Neuronal stem cell (in vitro differentiated cells): ENCODE data around the gene ZNF878.
"Not testable (repeated sequence)": the region's sequence is repeated elsewhere in the genome, so short reads cannot be mapped to it uniquely, and the experiment has no call there.

Experiments used
- DNase-seq: peaks from one replicate; pipeline ENCODE4 v3.0.0-alpha.2; 2013; ENCODE audit warnings: low spot score
- H2AFZ ChIP-seq: one replicate; pipeline ENCODE4 v1.6.1; 2013; ENCODE audit warnings: mild to moderate bottlenecking, low read length, inconsistent platforms
- H2AK5ac ChIP-seq: 2 replicates; pipeline ENCODE4 v1.6.1; 2013; ENCODE audit warnings: low read depth, mild to moderate bottlenecking, inconsistent platforms, low read length, moderate library complexity, mixed read lengths
- H2BK120ac ChIP-seq: 2 replicates; pipeline ENCODE4 v1.6.1; 2013; ENCODE audit warnings: low read depth, mild to moderate bottlenecking, inconsistent platforms, low read length, moderate library complexity, mixed read lengths
- H2BK12ac ChIP-seq: one replicate; pipeline ENCODE4 v1.6.1; 2013; ENCODE audit warnings: low read length, inconsistent platforms
- H2BK15ac ChIP-seq: 2 replicates; pipeline ENCODE4 v1.6.1; 2013; ENCODE audit warnings: mild to moderate bottlenecking, low read length, inconsistent platforms, mixed read lengths
- H2BK5ac ChIP-seq: one replicate; pipeline ENCODE4 v1.6.1; 2013; ENCODE audit warnings: inconsistent platforms, mild to moderate bottlenecking, low read length, moderate library complexity
- H3K14ac ChIP-seq: one replicate; pipeline ENCODE4 v1.6.1; 2013; ENCODE audit warnings: low read length, inconsistent platforms
- H3K18ac ChIP-seq: 2 replicates; pipeline ENCODE4 v1.6.1; 2013; ENCODE audit warnings: low read length, inconsistent platforms
- H3K23ac ChIP-seq: 2 replicates; pipeline ENCODE4 v1.6.1; 2013; ENCODE audit warnings: low read depth, mild to moderate bottlenecking, mixed read lengths, low read length, inconsistent platforms; ENCODE audit not compliant: poor library complexity
- H3K27ac ChIP-seq: replicated peaks from 3 replicates; pipeline ENCODE4 v1.5.1; 2013; ENCODE audit warnings: low read length, inconsistent platforms
- H3K27me3 ChIP-seq, 3 experiments: 2 replicates each; pipeline ENCODE4 v1.6.1; 2013; ENCODE audit warnings: low read length in 3 of 3, mild to moderate bottlenecking in 2 of 3, inconsistent platforms in 1 of 3, low read depth in 1 of 3, mixed read lengths in 1 of 3, moderate library complexity in 1 of 3; ENCODE audit not compliant: control insufficient read depth in 3 of 3, insufficient read depth in 3 of 3
- H3K36me3 ChIP-seq, 2 donors: replicated peaks in 1 of 2; 2 replicates each; pipeline ENCODE4 v1.6.1; 2013; ENCODE audit warnings: low read length in 2 of 2; ENCODE audit not compliant: control insufficient read depth in 2 of 2, insufficient read depth in 2 of 2
- H3K4ac ChIP-seq: 2 replicates; pipeline ENCODE4 v1.6.1; 2013; ENCODE audit warnings: inconsistent platforms, mild to moderate bottlenecking, low read length, moderate library complexity
- H3K4me1 ChIP-seq, 2 donors: 1 replicate in 1 of 2; 2 replicates in 1 of 2; pipeline ENCODE4 v1.6.1; 2013; ENCODE audit warnings: low read length in 2 of 2, low read depth in 1 of 2; ENCODE audit not compliant: control insufficient read depth in 2 of 2, insufficient read depth in 1 of 2
- H3K4me2 ChIP-seq: one replicate; pipeline ENCODE4 v1.6.1; 2013; ENCODE audit warnings: mild to moderate bottlenecking, low read length, inconsistent platforms; ENCODE audit not compliant: insufficient read depth, poor library complexity, severe bottlenecking
- H3K4me3 ChIP-seq, 2 donors: 2 replicates each; pipeline ENCODE4 v1.5.1; 2013; ENCODE audit warnings: low read length in 2 of 2, mild to moderate bottlenecking in 2 of 2, inconsistent platforms in 1 of 2, moderate library complexity in 1 of 2
- H3K79me1 ChIP-seq: one replicate; pipeline ENCODE4 v1.6.1; 2013; ENCODE audit warnings: low read depth, mild to moderate bottlenecking, inconsistent platforms, low read length, moderate library complexity
- H3K9ac ChIP-seq: one replicate; pipeline ENCODE4 v1.6.1; 2013; ENCODE audit warnings: mild to moderate bottlenecking, low read depth, low read length, inconsistent platforms; ENCODE audit not compliant: poor library complexity
- H3K9me3 ChIP-seq, 2 donors: replicated peaks in 1 of 2; 2 replicates each; pipeline versions ENCODE3 to v1.6.1; 2013; ENCODE audit warnings: low read length in 2 of 2, mild to moderate bottlenecking in 2 of 2, inconsistent platforms in 1 of 2, low read depth in 1 of 2, mixed read lengths in 1 of 2, moderate library complexity in 1 of 2; ENCODE audit not compliant: control insufficient read depth in 2 of 2, insufficient read depth in 1 of 2
- H4K8ac ChIP-seq: one replicate; pipeline ENCODE4 v1.6.1; 2013; ENCODE audit warnings: low read depth, mild to moderate bottlenecking, inconsistent platforms, low read length, moderate library complexity
- H4K91ac ChIP-seq: one replicate; pipeline ENCODE4 v1.6.1; 2013; ENCODE audit warnings: low read length, low read depth, mild to moderate bottlenecking, inconsistent platforms; ENCODE audit not compliant: poor library complexity
- WGBS, 2 donors: extraction: QIAGEN DNeasy Blood & Tissue Kit; methylation state at CpG; one replicate each; pipeline ENCODE4 v1.1.7; 2013; ENCODE audit warnings: missing lambda C conversion rate in 2 of 2, mixed read lengths in 1 of 2; ENCODE audit not compliant: insufficient read length in 2 of 2, insufficient replicate concordance in 1 of 2; ENCODE audit errors: extremely low coverage in 2 of 2; 5-methylcytosine and 5-hydroxymethylcytosine counted together

Gene ZNF878

DNA sequence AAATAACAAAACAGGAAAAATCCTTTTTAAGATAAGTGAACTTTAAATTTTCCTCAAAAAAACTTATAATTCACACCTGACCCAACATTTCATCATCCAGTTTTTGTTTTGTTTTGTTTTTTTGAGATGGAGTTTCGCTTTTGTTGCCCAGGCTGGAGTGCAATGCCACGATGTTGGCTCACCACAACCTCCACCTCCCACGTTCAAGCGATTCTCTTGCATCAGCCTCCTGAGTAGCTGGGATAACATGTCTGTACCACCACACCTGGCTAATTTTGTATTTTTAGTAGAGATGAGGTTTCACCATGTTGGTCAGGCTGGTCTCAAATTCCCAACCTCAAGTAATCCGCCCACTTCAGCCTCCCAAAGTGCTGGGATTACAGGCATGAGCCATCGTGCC is 30.6 kb upstream of the ZNF878 start:
- H3K23ac ChIP-seq, H3K9ac ChIP-seq, H2BK5ac ChIP-seq, H2BK12ac ChIP-seq, H3K4me1 ChIP-seq, H3K79me1 ChIP-seq, H3K14ac ChIP-seq, H2AK5ac ChIP-seq, H2BK15ac ChIP-seq, H3K18ac ChIP-seq, H2AFZ ChIP-seq, H4K8ac ChIP-seq, H4K91ac ChIP-seq, H2BK120ac ChIP-seq, H3K27ac ChIP-seq, H3K27me3 ChIP-seq, DNase-seq, H3K4me3 ChIP-seq, H3K4ac ChIP-seq, H3K4me2 ChIP-seq: not testable (repeated sequence)
- WGBS, 2 donors: no CpG with 5 or more reads among the region's 6 CpGs
- peaks cover 20 to 82% of the 10 kb centered on the region in 2 donors for H3K9me3 ChIP-seq
- H3K36me3 ChIP-seq: peaks cover 5 to 62% of the 10 kb centered on the region in 2 donors

DNA sequence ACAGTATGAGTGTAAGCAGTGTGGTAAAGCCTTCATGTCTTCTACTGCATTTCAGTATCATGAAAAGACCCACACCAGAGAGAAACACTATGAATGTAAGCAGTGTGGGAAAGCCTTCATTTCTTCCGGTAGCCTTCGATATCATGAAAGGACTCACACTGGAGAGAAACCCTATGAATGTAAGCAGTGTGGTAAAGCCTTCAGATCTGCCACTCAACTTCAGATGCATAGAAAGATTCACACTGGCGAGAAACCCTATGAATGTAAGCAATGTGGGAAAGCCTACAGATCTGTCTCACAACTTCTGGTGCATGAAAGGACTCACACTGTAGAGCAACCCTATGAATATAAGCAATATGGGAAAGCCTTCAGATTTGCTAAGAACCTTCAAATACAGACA is 24.6 kb upstream of the ZNF878 start:
- Histone ChIP-seq H3K18ac (no peak overlapping the region), H3K4me2 (no peak overlapping the region), H2BK5ac (no peak overlapping the region), H3K4ac (no peak overlapping the region), H3K79me1 (no peaks in the 10 kb centered on the region), H3K4me3 (no peak overlapping the region), H3K36me3 (peaks cover 37 to 96% of the 10 kb centered on the region in 2 donors), H3K4me1 (no peaks in the 10 kb centered on the region), H3K27me3 (no peaks in the 10 kb centered on the region), H3K9ac (no peak overlapping the region), H4K91ac (no peak overlapping the region), H2AK5ac (no peak overlapping the region), H3K27ac (no peak overlapping the region), H2AFZ (no peak overlapping the region), H4K8ac (no peak overlapping the region), H3K9me3 (peaks cover 49 to 94% of the 10 kb centered on the region in 2 donors), H2BK120ac (no peak overlapping the region), H3K23ac (no peak overlapping the region), H2BK12ac (no peak overlapping the region), H2BK15ac (no peak overlapping the region), H3K14ac (no peak overlapping the region)
- DNase-seq: no peak
- WGBS, 2 donors: no CpG with 5 or more reads among the region's 3 CpGs

DNA sequence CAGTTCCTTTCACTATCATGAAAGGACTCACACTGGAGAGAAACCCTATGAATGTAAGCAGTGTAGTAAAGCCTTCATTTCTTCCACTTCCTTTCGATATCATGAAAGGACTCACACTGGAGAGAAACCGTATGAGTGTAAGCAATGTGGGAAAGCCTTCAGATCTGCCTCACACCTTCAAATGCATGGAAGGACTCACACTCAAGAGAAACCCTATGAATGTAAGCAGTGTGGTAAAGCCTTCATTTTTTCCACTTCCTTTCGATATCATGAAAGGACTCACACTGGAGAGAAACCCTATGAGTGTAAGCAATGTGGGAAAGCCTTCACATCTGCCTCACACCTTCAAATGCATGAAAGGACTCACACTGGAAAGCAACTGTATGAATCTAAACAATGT is 23.6 kb upstream of the ZNF878 start:
- H4K8ac ChIP-seq, H2BK5ac ChIP-seq, H3K27me3 ChIP-seq, H3K9ac ChIP-seq, H3K27ac ChIP-seq, H3K4me3 ChIP-seq, H3K18ac ChIP-seq, H2AK5ac ChIP-seq, H3K4me1 ChIP-seq, H2BK12ac ChIP-seq, H3K79me1 ChIP-seq, DNase-seq, H3K4me2 ChIP-seq, H2AFZ ChIP-seq, H4K91ac ChIP-seq, H2BK15ac ChIP-seq, H3K14ac ChIP-seq, H3K23ac ChIP-seq, H3K4ac ChIP-seq, H2BK120ac ChIP-seq: not testable (repeated sequence)
- Histone ChIP-seq H3K36me3 (peaks cover 37 to 98% of the 10 kb centered on the region in 2 donors), H3K9me3 (peaks cover 49 to 98% of the 10 kb centered on the region in 2 donors)
- WGBS, 2 donors: no CpG with 5 or more reads among the region's 3 CpGs

DNA sequence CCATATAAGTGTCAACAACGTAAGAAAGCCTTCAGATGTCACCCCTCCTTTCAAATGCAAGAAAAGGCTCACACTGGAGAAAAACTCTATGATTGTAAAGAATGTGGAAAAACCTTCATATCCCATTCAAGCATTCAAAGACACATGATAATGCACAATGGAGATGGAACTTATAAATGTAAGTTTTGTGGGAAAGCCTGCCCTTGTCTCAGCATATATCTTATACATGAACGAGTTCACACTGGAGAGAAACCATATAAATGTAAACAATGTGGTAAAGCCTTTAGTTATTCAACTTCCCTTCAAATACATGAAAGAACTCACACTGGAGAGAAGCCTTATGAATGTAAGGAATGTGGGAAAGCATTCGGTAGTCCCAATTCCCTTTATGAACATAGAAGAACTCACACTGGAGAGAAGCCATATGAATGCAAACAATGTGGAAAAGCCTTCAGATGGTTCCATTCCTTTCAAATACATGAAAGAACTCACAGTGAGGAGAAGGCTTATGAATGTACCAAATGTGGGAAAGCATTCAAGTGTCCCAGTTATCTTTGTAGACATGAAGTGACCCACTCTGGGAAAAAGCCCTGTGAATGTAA is 22.9 kb upstream of the ZNF878 start:
- Histone ChIP-seq H2BK5ac (no peak overlapping the region), H3K9ac (no peak overlapping the region), H3K23ac (no peak overlapping the region), H2AK5ac (no peak overlapping the region), H3K27ac (no peak overlapping the region), H3K4me1 (no peaks in the 10 kb centered on the region), H2BK15ac (no peak overlapping the region), H3K4ac (no peak overlapping the region), H2BK12ac (no peak overlapping the region), H3K27me3 (no peaks in the 10 kb centered on the region), H2BK120ac (no peak overlapping the region), H3K36me3 (peaks cover 34 to 98% of the 10 kb centered on the region in 2 donors), H3K4me3 (no peak overlapping the region), H3K14ac (no peak overlapping the region), H3K79me1 (no peaks in the 10 kb centered on the region), H3K4me2 (no peak overlapping the region), H4K8ac (no peak overlapping the region), H3K18ac (no peak overlapping the region), H4K91ac (no peak overlapping the region), H3K9me3 (peaks cover 48 to 98% of the 10 kb centered on the region in 2 donors), H2AFZ (no peak overlapping the region)
- DNase-seq: no peak
- WGBS, 2 donors: no CpG with 5 or more reads among the region's 3 CpGs
